ENCODE results near the gene TLK2. TPM values are rescaled to one million over a fixed set of nuclear protein-coding genes. Genes with fewer than 3 reads are reported as not detected.
A peak's percentile ranks its signal among the peaks of the same experiment; 100 is the strongest.
"Not testable (repeated sequence)": the region's sequence is repeated elsewhere in the genome, so short reads cannot be mapped to it uniquely, and the experiment has no call there.

The TLK2 gene
- total RNA-seq = 45.5 and 48.4 TPM in 2 replicates

DNA sequence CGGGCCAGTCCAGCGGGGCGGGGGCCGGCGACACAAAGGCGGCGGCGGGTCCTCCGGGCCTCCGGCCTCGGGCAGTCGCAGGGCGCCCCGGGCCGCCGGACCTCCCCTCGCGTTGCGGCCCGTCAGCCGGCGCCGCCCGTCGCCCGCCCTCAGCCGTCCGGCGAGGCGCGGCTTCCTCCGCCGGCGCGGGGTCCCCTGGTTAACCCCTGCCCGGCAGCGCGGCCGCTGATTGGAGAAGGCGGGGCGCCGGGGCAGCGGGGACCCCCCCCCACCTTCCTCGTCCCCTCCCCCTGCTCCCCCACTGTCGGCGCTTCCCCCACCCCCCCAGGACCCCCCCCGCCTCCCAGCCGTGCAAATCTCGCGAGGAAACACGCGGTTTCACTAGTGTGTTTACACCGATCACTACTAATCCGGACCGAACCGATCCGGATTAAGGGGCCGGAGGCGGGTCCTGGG, at the start of gene TLK2:
TLK2 (plus strand) TSS at position 402 of the 456 bp plus-strand sequence. CDS start 2,301 bp downstream, outside the sequence.
- Mint-ChIP-seq H3K27ac (peak within 1 kb of the TSS; percentile 89), H3K4me1 (ENCODE audit: low read depth) (peaks cover 21% of the 10 kb centered on the region), H3K9me3 (no peaks in the 10 kb centered on the region), H3K27me3 (ENCODE audit: low read depth) (no peaks in the 10 kb centered on the region), H3K36me3 (ENCODE audit: low read depth) (peaks cover 32% of the 10 kb centered on the region), H3K4me3 (ENCODE audit: low read depth) (peak within 1 kb of the TSS; percentile 88)
- peak; percentile 71 for DNase-seq (ENCODE audit: low spot score)
- intact Hi-C loops (cut with micrococcal nuclease) = loop anchor here (5.0 kb wide), 1 partner anchor 56 kb away; the partner anchor contains the start of gene METTL2A

DNA sequence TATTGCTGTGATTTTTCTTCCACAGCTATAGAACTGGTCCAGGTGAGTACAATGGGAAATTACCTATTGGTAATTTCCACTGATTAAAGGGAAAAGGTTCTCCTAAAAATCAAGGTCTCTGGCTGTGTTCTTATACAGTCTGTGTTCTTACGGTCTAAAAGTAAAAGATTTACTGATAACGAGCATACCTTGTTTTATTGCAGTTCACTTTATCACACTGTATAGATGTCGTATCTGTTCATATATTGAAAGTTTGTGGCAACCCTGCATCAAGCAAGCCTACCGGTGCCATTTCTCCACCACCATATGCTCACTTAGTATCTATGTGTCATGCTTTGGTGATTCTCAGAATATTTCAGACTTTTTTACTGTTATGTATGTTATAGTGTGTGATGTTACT, 43.4 kb upstream of the TLK2 start:
- H3K9me3 Mint-ChIP-seq; H3K27ac Mint-ChIP-seq; H3K4me1 Mint-ChIP-seq (ENCODE audit: low read depth); H3K27me3 Mint-ChIP-seq (ENCODE audit: low read depth); intact Hi-C loops (cut with micrococcal nuclease); H3K4me3 Mint-ChIP-seq (ENCODE audit: low read depth); DNase-seq (ENCODE audit: low spot score): not testable (repeated sequence)
- peaks cover 27% of the 10 kb centered on the region for H3K36me3 Mint-ChIP-seq (ENCODE audit: low read depth)

DNA sequence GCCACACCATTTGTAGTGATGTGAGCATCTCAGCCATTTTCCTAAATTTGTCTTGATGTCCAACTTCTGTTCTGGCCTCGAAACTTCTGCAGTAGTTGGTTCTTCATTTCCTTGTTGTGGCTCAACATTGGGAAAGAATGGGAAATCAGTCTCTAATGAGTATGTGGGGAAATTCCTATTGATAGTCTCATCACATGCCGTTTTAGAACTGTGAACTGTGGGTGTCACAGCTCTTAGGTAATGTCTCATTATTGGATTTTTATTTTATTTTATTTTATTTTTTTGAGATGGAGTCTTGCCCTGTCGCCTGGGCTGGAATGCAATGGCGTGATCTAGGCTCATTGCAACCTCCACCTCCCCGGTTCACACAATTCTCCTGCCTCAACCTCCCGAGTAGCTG, 37.4 kb upstream of the TLK2 start:
- H3K9me3 Mint-ChIP-seq; H3K4me3 Mint-ChIP-seq (ENCODE audit: low read depth); H3K27ac Mint-ChIP-seq; H3K27me3 Mint-ChIP-seq (ENCODE audit: low read depth); H3K4me1 Mint-ChIP-seq (ENCODE audit: low read depth); intact Hi-C loops (cut with micrococcal nuclease); DNase-seq (ENCODE audit: low spot score): not testable (repeated sequence)
- peaks cover 29% of the 10 kb centered on the region for H3K36me3 Mint-ChIP-seq (ENCODE audit: low read depth)

DNA sequence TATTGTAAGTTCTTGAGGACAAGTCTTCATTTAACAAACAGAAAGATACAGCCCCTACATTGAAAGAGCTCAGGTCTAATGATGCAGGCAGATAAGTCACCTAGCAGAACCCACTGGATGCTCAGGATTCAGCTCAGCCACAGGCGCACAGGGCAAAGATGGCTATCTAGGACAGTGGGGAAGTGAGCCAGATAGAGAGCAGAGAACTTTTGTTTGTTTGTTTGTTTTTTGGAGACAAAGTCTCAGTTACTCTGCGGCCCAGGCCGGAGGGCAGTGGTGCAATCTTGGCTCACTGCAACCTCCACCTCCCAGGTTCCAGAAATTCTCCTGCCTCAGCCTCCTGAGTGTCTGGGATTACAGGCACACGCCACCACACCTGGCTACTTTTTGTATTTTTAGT, 34.6 kb upstream of the TLK2 start:
- Mint-ChIP-seq H3K4me3 (ENCODE audit: low read depth) (no peak overlapping the region), H3K27ac (no peak overlapping the region), H3K36me3 (ENCODE audit: low read depth) (peaks cover 40% of the 10 kb centered on the region), H3K9me3 (no peaks in the 10 kb centered on the region), H3K4me1 (ENCODE audit: low read depth) (no peaks in the 10 kb centered on the region), H3K27me3 (ENCODE audit: low read depth) (no peaks in the 10 kb centered on the region)
- DNase-seq (ENCODE audit: low spot score) = no peak
- intact Hi-C loops (cut with micrococcal nuclease) = no loop called here

DNA sequence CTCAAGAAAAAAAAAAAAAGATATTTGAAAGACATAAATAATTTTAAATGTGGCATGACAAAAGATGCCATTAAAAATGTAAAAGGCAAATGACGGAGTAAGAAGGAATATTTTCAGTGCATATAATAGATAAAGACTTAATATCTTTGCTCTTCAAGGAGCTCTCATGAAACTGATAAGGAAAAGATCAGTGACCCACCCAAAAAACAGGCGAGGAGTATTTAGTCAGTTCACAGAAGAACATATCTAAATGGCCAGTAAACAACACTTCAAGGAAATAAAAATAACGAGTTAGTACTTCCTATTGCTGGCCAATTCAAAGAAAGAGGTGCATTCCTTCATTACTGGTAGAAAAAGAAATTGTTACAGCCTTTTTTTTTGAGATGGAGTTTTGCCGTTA, 32.8 kb upstream of the TLK2 start:
- H3K4me3 Mint-ChIP-seq (ENCODE audit: low read depth); H3K4me1 Mint-ChIP-seq (ENCODE audit: low read depth); H3K27me3 Mint-ChIP-seq (ENCODE audit: low read depth); H3K9me3 Mint-ChIP-seq; intact Hi-C loops (cut with micrococcal nuclease); DNase-seq (ENCODE audit: low spot score); H3K27ac Mint-ChIP-seq: not testable (repeated sequence)
- H3K36me3 Mint-ChIP-seq (ENCODE audit: low read depth) = peaks cover 38% of the 10 kb centered on the region

DNA sequence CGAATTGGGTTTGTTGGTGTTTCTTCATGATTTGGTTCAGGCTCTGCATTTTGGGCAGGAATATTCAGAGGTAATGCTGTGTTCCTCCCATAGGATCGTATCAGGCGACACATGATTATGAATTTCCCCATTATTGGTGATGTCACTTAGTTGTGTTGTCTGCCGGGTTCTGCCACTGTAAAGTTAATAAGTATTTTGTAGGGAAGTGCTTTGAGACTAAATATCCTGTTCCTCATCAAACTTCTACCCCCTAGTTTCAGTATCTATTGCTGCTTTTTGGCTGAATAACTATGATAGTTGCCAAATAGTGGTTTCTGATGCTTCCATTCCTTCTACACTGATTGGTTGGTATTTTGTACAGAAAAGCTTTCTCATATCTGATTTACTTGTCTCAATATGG, 26.4 kb upstream of the TLK2 start:
- H3K36me3 Mint-ChIP-seq (ENCODE audit: low read depth) = peaks cover 23% of the 10 kb centered on the region
- H3K4me1 Mint-ChIP-seq (ENCODE audit: low read depth); H3K4me3 Mint-ChIP-seq (ENCODE audit: low read depth); H3K9me3 Mint-ChIP-seq; intact Hi-C loops (cut with micrococcal nuclease); H3K27ac Mint-ChIP-seq; DNase-seq (ENCODE audit: low spot score); H3K27me3 Mint-ChIP-seq (ENCODE audit: low read depth): not testable (repeated sequence)

DNA sequence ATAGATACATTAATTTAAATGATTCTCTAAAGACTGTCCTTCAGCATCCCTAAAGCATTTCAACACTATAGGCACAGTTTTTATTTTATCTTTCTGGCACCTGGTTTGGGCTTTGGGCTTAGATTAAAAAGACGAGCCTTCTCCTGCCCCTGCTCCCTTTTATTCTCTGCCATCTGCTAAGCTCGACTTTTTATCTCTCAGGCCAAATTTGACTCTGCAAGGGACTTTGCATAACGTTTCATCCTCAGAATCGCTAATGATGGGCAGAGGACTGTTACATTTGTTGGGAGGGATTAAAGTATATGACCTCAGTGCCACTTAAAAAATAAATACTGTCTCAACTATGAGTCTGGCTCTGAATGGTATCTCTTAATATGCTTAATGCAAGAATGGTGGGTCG, 25.6 kb upstream of the TLK2 start:
- H3K4me3 Mint-ChIP-seq (ENCODE audit: low read depth); H3K27ac Mint-ChIP-seq; H3K9me3 Mint-ChIP-seq; DNase-seq (ENCODE audit: low spot score); H3K27me3 Mint-ChIP-seq (ENCODE audit: low read depth); intact Hi-C loops (cut with micrococcal nuclease); H3K4me1 Mint-ChIP-seq (ENCODE audit: low read depth): not testable (repeated sequence)
- H3K36me3 Mint-ChIP-seq (ENCODE audit: low read depth) = peaks cover 15% of the 10 kb centered on the region

DNA sequence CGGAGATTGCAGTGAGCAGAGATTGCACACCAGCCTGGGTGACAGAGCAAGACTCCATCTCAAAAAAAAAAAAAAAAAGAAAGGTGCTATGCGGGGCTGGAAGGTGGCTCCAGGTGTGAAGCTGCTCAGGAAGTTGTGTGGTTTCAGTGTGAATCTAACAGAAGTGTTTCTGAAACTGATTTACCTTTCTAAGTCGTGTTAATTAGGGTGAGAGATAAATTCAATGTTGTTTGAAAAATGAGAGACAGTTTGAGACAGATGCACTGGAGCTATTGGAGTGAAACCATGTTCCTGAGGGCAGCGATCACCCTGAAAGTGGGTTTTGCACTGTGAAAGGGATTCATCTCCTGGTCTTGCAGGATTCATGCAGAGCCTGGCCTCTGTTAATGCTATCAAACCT, 25.0 kb upstream of the TLK2 start:
- H3K9me3 Mint-ChIP-seq; intact Hi-C loops (cut with micrococcal nuclease); H3K27me3 Mint-ChIP-seq (ENCODE audit: low read depth); H3K4me1 Mint-ChIP-seq (ENCODE audit: low read depth); H3K4me3 Mint-ChIP-seq (ENCODE audit: low read depth); DNase-seq (ENCODE audit: low spot score); H3K27ac Mint-ChIP-seq; H3K36me3 Mint-ChIP-seq (ENCODE audit: low read depth): not testable (repeated sequence)

DNA sequence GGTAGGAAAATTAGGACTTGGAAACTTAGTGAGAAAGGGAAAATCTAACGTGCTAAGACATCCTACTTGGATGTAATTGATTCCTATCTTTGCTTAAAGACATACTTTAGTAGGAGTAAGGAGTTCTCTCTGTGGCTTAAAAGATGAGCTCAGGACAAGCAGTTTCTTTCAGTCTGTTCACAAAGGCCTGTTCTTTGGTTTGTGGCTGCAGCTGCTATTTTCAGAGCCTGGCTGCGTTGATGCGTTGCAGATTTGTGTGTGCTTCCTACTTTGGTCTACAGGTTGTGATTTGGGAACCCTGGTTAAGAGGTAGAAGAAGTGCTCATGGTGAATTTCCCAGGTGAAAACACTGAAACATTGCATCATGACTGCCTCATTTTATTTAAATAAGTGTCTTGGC, 24.5 kb upstream of the TLK2 start:
- H3K9me3 Mint-ChIP-seq; H3K4me3 Mint-ChIP-seq (ENCODE audit: low read depth); H3K27ac Mint-ChIP-seq; H3K27me3 Mint-ChIP-seq (ENCODE audit: low read depth); DNase-seq (ENCODE audit: low spot score); H3K36me3 Mint-ChIP-seq (ENCODE audit: low read depth); intact Hi-C loops (cut with micrococcal nuclease); H3K4me1 Mint-ChIP-seq (ENCODE audit: low read depth): not testable (repeated sequence)

DNA sequence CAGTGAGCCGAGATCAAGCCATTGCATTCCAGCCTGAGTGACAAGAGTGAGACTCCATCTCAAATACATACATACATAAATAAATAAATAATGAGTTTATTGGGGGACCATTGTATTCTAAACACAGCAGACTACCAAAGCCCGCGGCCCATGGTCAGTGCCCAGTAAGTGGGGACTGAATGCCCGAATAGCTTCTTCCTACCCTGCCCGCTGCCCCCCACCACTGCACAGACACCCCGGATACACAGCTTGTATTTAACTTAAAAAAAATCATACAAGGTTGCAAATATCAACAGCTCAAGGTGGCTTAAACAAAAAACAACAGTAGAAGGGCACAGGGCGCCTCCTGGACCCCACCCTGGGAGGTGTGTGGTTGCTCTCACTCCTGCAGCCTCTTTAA, 22.6 kb upstream of the TLK2 start:
- intact Hi-C loops (cut with micrococcal nuclease) = no loop called here
- no peak for DNase-seq (ENCODE audit: low spot score)
- Mint-ChIP-seq H3K27ac (no peak overlapping the region), H3K9me3 (no peaks in the 10 kb centered on the region), H3K4me1 (ENCODE audit: low read depth) (peaks cover 4% of the 10 kb centered on the region), H3K36me3 (ENCODE audit: low read depth) (peaks cover 5% of the 10 kb centered on the region), H3K4me3 (ENCODE audit: low read depth) (no peak overlapping the region), H3K27me3 (ENCODE audit: low read depth) (no peaks in the 10 kb centered on the region)

DNA sequence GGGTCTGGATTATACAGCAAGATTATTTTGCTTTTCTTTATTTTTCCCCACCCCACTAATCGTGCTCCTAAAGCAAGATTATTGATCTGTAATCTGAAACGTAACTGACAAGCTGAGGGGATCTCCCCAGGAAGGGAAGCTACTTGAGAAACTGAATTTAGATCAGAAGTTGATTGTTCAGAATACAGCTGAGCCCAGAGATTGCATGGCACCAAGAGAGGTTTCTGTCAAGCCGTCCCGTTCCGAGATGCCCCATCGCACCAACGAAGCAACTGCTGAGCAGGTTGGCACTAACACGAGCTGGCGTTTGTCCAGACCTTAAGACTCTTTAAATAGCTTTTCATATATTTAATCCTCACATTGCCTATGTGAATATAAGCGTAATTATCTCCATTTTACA, 20.1 kb upstream of the TLK2 start:
- intact Hi-C loops (cut with micrococcal nuclease); H3K36me3 Mint-ChIP-seq (ENCODE audit: low read depth); H3K4me1 Mint-ChIP-seq (ENCODE audit: low read depth); H3K27ac Mint-ChIP-seq; H3K4me3 Mint-ChIP-seq (ENCODE audit: low read depth); H3K9me3 Mint-ChIP-seq; DNase-seq (ENCODE audit: low spot score); H3K27me3 Mint-ChIP-seq (ENCODE audit: low read depth): not testable (repeated sequence)

DNA sequence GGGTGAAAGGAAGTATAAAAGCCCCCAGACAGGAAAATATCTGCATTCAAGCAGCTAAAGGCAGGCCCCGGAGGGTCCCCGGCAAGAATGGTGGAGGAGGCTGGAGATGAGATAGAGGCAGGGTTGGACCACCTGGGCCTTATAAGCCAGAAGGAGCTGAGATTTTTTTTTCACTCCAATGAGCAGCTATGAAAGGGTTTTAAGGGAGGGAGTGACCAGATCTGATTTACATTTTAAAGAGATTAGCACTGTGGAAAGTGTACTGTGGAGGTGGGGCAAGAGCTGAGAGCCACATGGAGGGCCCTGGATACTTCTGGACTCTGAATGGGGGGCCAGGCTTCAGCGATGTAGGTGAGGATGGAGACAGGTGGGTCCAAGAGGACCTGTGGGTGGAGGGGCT, 14.2 kb upstream of the TLK2 start:
- H3K36me3 Mint-ChIP-seq (ENCODE audit: low read depth); DNase-seq (ENCODE audit: low spot score); H3K27me3 Mint-ChIP-seq (ENCODE audit: low read depth); H3K9me3 Mint-ChIP-seq; H3K4me1 Mint-ChIP-seq (ENCODE audit: low read depth); H3K27ac Mint-ChIP-seq; intact Hi-C loops (cut with micrococcal nuclease); H3K4me3 Mint-ChIP-seq (ENCODE audit: low read depth): not testable (repeated sequence)

DNA sequence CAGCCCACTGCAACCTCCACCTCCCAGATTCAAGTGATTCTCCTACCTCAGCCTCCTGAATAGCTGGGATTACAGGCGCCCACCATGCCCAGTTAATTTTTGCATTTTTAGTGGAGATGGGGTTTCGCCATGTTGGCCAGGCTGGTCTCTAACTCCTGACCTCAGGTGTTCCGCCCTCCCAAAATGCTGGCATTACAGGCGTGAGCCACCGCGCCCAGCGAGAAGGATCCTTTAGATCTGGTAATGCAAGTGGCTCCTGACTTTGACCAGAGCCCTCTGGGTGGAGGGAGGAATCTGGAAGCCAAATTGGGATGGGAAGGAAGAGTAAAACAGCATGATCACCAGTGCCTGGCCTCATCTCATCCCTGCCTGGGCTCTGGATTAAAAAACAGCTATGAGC, 13.4 kb upstream of the TLK2 start:
- DNase-seq (ENCODE audit: low spot score); H3K27ac Mint-ChIP-seq; H3K4me1 Mint-ChIP-seq (ENCODE audit: low read depth); H3K9me3 Mint-ChIP-seq; H3K4me3 Mint-ChIP-seq (ENCODE audit: low read depth); H3K36me3 Mint-ChIP-seq (ENCODE audit: low read depth); H3K27me3 Mint-ChIP-seq (ENCODE audit: low read depth); intact Hi-C loops (cut with micrococcal nuclease): not testable (repeated sequence)

DNA sequence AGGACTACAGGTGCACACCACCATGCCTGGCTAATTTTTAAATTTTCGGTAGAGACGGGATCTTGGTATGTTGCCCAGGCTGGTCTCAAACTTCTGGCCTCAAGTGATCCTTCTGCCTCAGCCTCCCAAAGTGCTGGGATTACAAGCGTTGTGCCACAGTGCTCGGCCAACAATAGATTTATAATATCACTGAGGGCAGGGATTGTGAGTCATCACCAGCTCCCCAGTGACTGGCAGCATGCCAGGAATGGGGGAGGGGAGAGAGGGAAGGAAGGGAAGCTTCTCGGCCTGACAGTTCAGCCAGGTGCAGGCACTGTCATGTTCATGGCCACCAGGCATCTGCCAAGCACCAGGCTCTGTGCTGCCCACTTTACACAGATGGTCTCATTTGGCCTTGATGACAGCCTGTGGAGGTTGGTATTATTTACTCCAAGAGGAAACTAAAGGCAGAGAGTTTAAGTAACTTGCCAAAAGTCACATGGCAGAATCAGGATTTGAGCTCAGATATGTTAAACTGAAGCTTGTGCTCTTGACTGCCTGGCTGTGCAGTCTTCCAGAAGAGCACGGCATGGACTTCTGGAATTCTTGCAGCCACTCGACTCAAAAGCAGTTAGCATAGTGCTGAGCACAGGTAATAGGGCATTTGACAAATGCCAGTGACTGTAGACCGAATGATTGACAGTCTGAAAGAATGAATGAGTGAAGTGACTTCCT, 7.8 kb upstream of the TLK2 start:
- H3K4me1 Mint-ChIP-seq (ENCODE audit: low read depth); H3K27ac Mint-ChIP-seq; H3K36me3 Mint-ChIP-seq (ENCODE audit: low read depth); H3K27me3 Mint-ChIP-seq (ENCODE audit: low read depth); DNase-seq (ENCODE audit: low spot score); H3K9me3 Mint-ChIP-seq; H3K4me3 Mint-ChIP-seq (ENCODE audit: low read depth); intact Hi-C loops (cut with micrococcal nuclease): not testable (repeated sequence)

Data from activated T-helper 2 cell treated with anti-CD3 and anti-CD28 coated beads, Interferon-gamma antibody, Interleukin-2, Interleukin-4, amounts not matched to agents 10 μg/mL and 5 μg/mL and 100 μg/mL, durations not matched to agents 14 hours and 24 hours and 36 hours (primary cell).